Stimulated activated CD8-positive, alpha-beta memory T cell treated with anti-CD3 and anti-CD28 coated beads, Interleukin-7, amount 100 ng/mL, for 24 hours (primary cell): ENCODE data around the gene LIPA.
"Not testable (repeated sequence)": the region's sequence is repeated elsewhere in the genome, so short reads cannot be mapped to it uniquely, and the experiment has no call there.

Source experiments
- DNase-seq: peaks from one replicate; pipeline ENCODE4 v3.0.0-alpha.2; 2020; ENCODE audit warnings: low read depth

The LIPA gene

GRCh38 chr10:89207801-89208551, 43.6 kb downstream of the LIPA start:
- no peak for DNase-seq

- peak; percentile 19 for DNase-seq
These were observed 44.3 kb downstream of the LIPA start, which contains the start of gene CH25H for GRCh38 chr10:89207181-89207800. Gene CH25H (minus strand): TSS chr10:89207317. CDS start chr10:89207292, 25 bp downstream.

- no peak for DNase-seq
These were observed 45.0 kb downstream of the LIPA start for GRCh38 chr10:89206402-89207180.

DNA sequence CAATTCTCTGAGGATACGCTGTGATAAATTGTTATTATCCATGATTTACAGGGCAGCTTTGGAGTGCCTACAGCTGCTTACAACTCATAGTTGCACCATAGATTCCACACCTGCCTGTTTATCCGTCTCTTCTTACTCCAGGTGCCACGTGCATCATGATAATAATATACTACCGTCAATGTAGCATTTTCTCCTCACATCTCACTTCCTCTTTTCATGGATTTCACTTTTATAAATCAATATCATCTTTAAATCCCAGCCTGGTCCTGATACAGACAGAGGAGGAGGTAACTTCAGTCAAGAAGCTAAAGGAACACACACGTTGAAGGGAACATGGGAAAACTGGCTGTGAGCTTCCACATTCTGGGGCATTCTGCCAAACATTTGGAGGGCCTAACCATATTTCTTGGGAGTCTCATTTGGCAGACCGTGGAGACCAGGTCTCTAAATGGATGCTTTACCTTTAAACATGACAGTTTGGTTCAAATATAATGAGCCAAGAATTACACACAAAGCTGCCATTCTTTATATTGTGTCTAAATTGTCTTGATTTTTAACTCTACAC, 46.9 kb downstream of the LIPA start:
- no peak for DNase-seq

DNA sequence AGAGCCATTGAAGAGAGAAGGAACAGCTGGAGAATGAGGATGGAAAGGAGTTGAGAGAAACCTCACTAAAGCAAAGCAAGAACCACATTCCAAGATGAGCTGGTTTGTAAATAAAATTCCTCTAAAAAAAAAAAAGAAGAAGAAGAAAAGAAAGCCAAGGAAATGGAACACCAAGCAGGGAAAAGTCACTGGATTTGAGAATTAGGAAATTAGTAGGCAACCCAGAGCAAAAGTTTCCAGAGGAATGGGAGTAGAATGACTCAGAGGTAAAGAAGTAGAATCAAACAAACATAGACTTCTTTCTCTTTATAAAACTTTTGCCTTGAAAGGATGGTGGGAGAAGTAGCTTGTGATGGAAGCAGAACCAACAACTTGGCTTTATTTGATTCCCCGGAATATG, 48.3 kb downstream of the LIPA start:
- DNase-seq, result no peak

DNA sequence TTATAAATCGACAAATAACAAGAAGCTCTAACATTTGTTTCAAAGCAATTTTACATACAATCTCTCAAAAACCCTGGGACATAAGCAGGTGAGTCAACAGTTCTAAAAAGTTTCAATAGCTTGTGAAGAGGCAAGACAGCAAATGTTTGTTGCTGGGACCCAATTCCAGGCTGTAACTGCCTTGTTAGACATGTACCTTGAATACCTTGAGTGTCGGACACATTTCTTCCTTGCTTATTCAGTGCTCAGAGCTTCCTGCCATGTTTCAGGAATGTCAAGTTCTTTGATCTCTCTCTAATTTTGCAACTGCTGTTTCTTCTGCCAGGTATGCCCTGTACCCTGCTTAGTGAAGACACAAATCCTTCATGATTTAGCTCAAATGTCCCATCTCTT, 49.5 kb downstream of the LIPA start:
- DNase-seq, result no peak

GRCh38 chr10:89201345-89202032, 50.1 kb downstream of the LIPA start:
- DNase-seq, result no peak

DNA sequence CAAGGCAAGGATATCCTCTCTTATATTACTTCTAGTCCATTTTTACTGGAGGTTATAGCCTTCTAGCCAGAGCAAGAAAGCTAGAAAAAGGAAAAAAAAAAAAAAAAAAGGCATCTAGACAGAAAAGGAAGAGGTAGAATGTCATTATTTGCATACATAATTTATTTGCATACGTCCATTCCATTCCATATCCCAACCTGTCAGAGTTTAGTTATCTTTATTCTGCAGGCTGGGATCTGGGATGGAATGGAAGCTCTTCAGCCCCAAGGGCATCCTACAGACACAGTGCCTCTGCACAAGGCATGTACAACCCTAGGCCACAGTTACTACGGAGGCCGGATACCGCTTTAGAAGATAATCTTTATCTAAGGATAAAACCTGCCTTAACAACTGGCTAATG, 54.1 kb downstream of the LIPA start:
- DNase-seq, result no peak

DNA sequence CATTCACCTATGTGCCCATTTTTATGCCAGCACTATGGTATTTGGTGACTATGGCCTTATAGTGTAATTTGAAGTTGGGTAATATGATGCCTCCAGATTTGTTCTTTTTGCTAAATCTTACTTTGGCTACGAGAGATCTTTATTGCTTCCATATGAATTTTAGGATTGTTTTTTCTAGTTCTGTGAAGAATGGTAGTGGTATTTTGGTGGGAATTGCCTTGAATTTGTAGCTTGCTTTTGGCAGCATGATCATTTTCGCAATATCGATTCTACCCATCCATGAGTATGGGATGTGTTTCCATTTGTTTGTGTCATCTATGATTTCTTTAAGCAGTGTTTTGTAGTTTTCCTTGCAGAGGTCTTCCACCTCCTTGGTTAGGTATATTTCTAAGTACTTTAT, 60.3 kb downstream of the LIPA start:
- DNase-seq, result not testable (repeated sequence)

DNA sequence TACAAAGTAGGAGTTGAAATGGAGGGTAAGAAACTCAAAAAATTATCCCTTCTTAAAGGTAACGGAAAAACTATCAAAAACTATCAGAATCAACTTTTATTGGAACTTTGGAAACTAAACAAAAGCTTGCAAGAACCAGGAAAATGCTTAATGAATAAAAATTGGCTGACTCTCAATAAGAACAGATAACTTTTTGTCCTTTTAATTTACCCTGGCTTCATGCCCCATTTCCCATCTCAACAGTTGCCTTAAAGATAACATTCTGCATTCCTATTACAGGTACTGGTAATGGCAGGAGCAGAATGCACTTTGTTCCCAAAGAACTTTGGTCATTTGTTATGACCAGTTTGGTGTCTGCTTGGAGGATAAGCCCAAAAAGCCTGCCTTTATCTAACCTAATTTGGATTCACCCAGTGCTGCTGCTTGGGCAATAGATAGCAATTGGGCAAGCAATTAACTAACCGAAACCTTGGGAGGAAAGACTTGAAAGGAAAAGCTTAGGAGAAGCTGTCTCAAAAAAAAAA, 62.3 kb downstream of the LIPA start:
- no peak for DNase-seq

DNA sequence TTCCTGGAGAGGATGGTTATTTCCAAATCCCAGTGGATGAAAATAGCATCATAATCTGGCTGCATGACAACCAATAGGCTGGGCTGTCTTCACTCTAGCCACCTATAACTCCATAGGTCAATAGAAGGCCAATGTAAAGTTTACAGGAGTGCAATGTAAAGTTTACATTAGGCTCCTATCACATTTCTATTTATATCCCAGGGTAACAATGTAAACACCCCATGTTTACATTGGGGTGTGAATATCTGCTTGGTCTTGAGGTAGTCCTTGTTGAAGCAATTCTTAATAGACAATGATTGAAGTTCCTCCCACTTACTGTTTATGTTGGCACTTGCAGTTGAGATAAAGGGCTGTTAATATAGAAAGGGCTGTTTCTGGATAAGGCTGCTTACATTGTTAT, 65.9 kb downstream of the LIPA start:
- DNase-seq, result no peak

DNA sequence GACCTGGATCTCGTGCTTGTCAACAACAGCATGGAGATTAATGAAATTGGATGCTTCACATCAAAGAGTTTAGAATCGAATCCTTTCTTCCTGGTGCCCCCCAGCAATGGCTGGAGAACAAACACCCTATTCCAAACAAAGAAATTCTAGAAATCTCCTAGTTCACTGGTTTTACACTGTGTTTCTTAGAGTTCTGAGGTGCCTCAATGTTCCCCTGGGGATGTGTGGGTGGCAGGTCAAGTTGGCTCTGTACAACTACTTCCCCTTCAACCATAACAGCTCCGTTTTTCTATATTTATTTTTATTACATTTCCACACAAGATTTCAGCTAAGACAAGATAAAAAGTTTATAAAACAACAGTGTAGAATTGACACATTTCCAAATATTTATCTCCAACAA, 66.9 kb downstream of the LIPA start:
- no peak for DNase-seq

- no peak for DNase-seq
These were observed 68.0 kb downstream of the LIPA start for GRCh38 chr10:89183571-89183970.

DNA sequence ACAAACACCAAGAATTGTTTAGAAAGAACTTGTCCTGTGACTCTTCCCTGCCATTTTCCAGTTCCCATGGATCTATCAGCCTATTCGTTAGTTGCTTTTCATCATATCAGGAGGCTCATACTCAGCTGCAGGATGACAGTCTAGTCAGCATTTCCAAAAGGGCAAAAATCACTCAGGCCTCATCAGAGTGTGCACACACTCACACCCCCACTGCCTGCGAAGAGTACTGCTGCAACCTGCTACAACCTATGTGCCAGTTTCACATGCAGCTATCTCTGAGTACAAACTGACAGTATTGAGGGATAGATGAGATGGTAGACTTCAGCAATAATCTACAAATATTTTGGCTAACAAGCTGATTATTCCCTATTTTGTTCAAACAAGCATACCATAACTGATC, 68.7 kb downstream of the LIPA start:
- no peak for DNase-seq

DNA sequence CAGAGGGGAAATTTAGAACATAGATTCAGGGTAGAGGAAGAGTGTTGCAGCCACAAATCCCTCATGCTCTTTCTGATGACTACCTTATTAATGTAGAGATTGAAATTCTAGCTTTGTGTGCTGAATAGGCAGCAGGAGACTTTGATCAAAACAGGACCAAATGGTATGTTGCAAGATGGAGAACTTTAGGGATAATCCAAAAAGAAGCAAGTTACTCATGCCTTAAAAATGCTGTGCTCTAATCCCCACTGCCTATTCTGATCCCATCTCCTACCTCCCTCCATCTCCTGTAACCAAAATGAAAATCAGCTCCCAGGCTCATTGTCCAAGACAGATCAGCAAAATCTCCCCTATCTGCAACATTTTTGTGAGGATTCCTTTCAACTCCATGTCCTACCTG, 75.8 kb downstream of the LIPA start:
- no peak for DNase-seq

DNA sequence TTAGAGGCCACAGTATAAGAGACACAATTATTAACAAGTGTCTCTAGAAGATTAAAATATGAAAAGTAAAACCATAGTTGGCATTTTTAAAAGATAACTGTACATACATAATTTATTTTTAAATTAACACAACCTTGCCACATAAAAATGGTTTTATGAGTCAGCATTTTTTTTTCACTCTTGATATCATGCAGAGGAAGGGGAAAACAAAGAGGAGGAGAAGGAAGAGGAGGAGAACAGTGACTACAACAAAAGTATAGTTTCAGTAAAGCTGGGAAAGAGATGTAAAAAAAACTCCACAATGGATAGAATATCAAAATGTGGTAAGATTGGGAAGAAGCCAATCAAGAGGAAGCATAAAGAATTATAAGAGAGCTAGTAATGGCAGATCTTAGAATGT, 78.5 kb downstream of the LIPA start:
- no peak for DNase-seq

DNA sequence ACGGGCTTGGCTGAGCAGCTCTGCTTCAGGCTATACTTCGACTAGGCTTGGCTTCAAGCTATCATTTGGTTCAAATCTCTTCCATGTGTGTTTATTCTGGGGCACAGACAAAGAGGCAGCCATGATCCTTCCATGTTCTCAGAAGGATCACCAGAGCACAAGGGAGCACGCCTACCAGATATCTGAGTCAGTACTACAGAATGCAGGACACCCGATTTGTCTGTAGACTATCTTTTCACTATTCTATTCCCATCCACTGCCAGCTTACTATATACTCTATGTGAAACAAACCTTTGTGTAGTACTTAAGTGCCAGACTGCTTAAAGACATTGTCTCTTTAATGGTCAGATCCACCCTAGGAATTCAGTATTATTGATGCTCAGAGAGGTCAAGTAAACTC, 79.6 kb downstream of the LIPA start:
- DNase-seq, result no peak

DNA sequence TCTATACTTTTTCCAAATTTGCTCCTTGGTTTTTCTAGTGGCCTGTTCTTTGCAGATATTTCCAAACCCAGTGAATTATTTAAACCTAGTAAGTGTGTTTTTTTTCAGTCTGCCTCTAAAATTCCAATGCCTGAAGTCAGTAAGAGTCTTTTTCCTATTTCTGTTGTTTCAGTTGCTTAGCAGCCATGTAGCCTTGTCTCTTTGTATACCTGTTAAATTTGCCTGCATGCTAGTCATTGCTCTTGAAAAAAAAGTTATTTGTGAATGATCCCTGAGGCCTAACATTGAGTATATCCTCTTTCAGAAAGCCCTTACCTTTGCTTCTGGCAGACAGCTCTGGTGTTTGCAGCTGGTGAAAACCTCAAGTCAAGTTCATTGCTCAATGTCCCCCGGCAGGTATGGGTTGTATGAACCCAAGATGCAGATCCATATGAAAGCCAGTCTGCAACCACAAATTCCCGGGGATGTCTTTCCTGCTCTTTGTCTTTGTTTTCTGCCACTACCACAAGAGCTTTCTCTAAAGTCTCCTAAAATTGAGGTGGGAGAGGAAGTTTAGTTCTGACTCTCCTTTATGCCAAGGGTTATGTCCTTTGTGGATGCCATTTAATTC, 80.2 kb downstream of the LIPA start:
- DNase-seq, result no peak

GRCh38 chr10:89168354-89168900, 83.1 kb downstream of the LIPA start:
- not testable (repeated sequence) for DNase-seq

DNA sequence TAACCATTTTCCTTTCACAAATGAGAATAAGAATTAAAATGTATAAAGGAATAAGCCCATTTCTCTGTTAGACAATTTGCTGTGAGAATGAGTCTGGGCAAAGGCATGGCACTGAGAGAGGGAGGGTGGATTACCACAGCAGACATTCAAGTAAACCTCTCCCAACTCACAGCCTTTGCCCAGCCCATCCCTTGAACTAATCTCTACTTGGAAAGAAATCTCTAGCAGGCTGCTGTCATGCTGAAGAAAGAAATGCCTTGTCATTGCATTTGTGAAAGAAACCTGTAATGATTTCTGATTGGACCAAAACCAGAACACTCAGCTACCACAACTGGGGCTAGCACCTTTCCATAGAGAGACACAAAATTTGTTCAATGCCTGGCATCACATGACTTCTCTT, 83.7 kb downstream of the LIPA start:
- no peak for DNase-seq

DNA sequence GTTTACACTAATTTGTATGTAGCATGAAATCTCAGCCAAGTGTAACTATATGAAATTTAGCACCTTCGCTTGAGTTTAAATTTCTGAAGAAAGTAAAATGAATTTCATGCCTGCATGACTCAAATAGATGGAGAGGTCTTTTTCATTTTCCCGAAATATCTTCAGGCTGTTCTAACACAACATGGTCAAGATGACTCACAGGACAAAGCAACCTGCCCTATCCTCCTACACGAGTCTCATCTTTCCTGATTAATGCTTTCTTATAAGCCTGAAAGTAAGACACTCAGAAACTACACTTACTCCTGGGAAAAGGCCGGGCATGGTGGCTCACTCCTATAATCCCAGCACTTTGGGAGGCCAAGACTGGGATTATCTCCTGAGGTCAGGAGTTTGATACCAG, 85.7 kb downstream of the LIPA start:
- no peak for DNase-seq
